GM21619 (cell line): ENCODE data around the gene MYBBP1A.
"Not testable (repeated sequence)": the region's sequence is repeated elsewhere in the genome, so short reads cannot be mapped to it uniquely, and the experiment has no call there.

Source experiments
- ATAC-seq: cut with Tn5 transposase; IDR thresholded peaks from one replicate; pipeline ENCODE4 v1.9.1; 2021; ENCODE audit not compliant: unreplicated experiment

The MYBBP1A gene

GRCh38 chr17:4588898-4589625, 33.9 kb upstream of the MYBBP1A start:
- no peak for ATAC-seq

GRCh38 chr17:4588391-4588790, 33.2 kb upstream of the MYBBP1A start:
- no peak for ATAC-seq

GRCh38 chr17:4587803-4588202, 32.6 kb upstream of the MYBBP1A start:
- no peak for ATAC-seq

DNA sequence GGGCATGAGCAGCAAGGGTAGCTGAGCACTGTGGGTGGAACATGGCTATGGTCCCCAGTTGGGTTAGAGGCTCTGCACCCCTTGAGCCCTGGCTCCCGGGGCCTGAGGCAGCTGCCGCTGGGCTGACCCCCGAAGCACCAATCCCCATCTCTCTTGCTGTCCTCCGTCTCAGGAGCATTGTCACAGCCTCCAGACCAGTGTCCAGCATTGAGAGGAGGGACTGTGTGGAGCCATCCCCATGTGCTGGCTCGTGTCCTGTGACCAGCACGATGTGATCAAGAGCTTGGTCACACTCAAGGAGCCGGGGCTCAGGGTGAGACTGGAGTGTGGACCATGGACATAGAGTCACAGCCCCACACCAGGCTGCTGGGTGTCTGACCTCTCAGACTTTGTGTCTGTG, 32.0 kb upstream of the MYBBP1A start:
- no peak for ATAC-seq

DNA sequence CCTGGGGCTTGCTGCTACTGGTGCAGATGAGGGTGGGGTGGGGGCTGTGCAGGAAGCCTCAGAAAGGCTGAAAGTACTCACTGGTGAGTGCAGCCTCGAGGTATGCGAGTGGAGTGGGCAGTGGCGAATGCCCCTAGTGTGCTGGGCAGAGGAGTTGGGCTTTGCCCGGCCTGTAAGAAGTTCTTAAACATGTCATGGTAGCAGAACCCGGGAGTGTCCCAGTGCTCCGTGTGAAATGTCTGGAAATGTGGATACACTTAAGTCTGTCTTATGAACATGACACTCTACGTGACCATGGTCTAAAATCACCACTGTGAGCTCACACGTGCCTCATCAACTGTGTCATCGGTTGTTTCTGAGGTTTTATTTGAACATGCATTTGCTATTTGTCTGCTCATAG, 30.9 kb upstream of the MYBBP1A start:
- no peak for ATAC-seq

- no peak for ATAC-seq
These were observed 30.4 kb upstream of the MYBBP1A start for GRCh38 chr17:4585638-4585994.

GRCh38 chr17:4584917-4585637, 29.9 kb upstream of the MYBBP1A start:
- no peak for ATAC-seq

- ATAC-seq = no peak
These were observed 29.1 kb upstream of the MYBBP1A start, which contains the start of gene SMTNL2 for GRCh38 chr17:4584101-4584916. SMTNL2 (plus strand) TSS chr17:4584529; CDS start chr17:4584606, 77 bp downstream.

DNA sequence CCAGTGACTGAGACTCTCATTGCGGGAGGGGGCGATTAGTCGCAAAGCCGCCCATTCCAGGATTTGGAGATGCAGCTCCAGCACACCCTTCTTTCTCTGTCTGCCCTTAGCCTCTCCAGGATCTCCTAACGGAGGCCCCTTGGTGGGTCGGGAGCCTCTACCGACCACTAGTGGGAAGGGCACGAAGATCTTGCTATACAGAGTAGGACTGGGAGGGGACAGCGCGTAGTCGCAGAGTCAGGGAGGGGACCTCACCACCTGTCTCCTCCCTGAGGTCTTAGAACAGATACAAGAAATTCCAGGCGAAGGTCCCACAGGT, 28.6 kb upstream of the MYBBP1A start:
- no peak for ATAC-seq

DNA sequence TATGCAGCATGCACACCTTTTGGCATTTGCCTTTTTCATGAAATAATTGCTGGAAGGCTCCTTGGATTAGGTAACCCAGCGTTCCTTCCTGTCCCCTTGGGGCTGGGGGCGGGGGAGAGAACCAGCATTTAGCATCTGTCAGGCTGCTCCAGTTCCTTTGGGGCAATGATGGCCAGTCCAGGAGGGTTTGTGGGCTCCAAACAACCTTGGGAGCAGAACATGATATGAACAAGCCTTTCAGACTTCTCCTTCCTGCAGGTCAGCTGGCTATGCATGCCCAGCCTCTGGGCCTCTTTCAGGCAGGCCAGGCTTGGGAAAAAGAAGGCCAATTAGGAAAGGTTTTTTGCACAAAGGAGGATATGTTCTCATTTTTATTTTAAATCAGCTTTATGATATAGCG, 28.0 kb upstream of the MYBBP1A start:
- no peak for ATAC-seq

GRCh38 chr17:4582691-4583090, 27.5 kb upstream of the MYBBP1A start:
- ATAC-seq = no peak

GRCh38 chr17:4582101-4582501, 26.9 kb upstream of the MYBBP1A start:
- ATAC-seq = no peak

DNA sequence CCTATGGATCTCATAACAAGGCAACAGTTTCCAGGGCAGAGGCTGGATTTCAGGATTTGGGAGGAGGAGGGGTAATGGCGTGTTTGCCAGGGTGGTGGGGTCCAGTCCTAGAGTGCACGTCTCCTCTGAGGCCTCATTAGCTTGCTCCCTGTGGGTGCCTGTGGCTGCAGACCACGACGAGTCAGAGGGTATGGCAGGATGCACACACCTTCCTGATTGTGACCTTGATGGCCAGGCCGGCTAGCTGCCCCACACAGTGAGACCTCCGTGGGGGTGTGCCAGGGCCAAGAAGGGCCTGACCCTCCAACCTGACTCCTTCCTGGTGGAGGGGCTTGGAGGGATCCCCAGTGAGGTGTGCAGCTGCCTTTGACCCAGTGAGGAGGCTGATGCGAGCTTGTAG, 25.1 kb upstream of the MYBBP1A start:
- ATAC-seq = no peak

DNA sequence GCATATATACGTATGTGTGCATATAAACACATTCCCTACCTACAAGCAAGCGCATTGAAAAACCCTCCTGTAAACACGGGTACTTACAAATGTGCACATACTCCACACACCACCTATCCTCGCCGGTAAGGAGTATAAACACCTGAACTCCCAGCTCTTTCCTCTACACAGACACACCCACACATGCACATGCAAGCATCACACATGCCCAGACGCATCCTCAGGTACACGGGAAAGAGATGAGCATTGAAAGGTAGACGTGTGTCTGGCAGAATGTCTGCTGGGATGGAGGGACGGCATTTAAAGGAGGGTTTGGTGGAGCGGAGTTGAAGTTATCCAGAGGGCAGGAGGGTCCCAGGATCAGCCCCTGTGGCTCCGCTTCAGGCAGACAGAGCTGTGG, 24.5 kb upstream of the MYBBP1A start:
- ATAC-seq = no peak

DNA sequence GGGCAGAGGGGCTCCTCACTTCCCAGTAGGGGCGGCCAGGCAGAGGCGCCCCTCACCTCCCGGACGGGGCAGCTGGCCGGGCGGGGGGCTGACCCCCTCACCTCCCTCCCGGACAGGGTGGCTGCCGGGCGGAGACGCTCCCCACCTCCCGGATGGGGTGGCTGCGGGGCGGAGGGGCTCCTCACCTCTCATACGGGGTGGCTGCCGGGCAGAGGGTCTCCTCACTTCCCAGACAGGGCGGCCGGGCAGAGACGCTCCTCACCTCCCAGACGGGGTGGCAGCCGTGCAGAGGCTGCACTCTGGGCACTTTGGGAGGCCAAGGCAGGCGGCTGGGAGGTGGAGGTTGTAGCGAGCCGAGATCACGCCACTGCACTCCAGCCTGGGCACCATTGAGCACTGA, 23.2 kb upstream of the MYBBP1A start:
- ATAC-seq = not testable (repeated sequence)

DNA sequence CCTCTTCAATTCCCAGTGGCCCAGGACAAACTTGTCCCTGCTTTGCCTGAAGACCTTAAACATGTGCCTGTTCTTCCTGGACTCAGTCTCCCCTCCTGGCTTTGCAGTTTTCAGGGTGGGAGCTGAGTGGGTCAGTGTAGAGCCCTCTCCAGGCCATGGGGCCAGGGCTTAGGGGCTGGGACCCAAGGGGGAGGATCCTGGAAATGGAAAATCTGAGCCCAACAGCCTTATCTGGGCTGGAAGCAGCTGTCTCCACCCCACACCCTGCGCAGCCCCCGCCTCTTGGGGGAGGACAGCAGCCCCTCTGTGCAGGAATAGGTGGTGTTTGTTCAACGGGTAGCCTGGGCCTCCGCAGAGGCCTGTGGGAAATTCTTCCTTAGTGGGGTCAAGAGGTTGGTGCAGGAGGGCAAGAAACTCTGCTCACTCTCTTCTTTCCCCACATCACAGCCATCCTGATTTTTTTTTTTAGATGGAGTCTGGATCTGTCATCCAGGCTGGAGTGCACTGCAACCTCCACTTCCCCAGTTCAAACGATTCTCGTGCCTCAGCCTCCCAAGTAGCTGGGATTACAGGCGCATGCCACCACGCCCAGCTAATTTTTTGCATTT, 22.3 kb upstream of the MYBBP1A start:
- ATAC-seq = no peak

DNA sequence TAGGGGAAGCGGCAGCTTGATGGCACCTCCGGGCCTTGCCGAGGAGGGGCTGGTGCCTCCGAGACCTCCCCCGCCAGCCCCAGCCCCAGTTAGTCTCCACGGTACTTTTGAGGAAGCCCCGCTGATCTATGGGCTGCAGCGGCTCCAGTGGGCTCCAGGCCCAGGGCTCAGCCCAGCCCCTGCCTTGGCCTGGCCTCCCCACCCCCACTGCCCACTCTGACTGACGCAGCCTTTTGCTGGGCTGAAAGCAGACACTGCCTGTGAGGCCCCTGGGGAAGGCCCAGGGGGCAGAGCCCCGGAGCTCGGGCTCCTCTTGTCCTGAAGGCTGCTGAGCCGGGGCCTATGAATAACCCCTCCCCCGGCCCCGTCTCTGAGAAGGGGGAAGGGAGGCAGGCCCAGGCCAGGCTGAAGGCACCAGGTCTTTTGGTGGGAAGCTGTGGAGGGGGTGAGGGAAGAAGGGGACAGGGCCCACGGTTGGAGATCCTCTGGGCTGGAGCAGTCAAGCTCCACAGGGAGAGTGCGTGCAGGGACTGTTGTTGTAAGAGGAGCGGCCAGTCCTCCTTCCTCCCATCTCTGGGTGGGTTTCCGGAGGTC, 21.6 kb upstream of the MYBBP1A start:
- ATAC-seq = no peak

DNA sequence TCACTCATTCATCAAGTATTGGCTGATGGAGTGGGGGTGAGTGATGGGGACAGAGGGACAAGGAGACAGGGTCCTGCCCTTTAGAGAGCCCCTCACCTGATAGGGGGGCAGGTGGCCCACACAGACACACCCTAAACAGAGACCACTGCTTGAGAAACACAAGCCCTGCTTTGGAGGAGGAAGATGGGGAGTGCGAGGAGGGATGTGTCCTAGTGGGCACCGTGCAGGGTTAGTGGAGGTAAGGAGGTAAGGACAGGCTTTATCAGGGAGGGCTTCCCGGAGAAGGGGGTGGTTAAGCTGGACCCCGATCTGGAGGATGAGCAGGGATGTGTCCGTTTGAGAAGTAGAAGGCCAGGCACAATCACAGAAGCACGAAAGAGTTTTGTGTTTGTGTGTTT, 21.0 kb upstream of the MYBBP1A start:
- ATAC-seq = no peak

DNA sequence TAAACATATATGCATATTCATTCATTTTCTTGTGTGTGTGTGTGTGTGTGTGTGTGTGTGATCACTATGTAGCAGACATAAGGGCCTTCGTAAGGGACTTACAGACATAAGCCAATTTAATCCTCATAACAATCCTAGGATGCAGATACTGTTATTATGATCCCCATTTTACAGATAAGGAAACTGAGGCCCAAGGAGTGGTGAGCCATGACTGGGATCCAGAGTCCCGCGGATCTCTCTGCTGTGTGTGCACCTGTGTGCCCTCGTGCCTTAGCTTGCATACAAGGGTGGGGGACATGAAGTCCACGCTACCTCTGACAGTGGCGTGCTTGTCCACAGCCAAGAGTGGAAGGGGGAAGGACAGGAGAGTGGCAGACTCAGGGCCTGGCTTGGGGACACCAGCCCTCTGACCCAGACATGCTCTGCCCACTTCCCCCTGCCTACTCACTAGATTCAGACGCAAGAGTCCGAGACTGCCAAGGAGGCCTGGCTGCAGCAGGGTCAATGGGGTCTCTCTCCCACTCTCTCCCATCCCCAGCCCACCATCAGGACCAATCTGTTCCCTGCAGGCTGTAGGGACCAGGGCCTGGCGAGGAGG, 19.4 kb upstream of the MYBBP1A start:
- ATAC-seq = no peak

DNA sequence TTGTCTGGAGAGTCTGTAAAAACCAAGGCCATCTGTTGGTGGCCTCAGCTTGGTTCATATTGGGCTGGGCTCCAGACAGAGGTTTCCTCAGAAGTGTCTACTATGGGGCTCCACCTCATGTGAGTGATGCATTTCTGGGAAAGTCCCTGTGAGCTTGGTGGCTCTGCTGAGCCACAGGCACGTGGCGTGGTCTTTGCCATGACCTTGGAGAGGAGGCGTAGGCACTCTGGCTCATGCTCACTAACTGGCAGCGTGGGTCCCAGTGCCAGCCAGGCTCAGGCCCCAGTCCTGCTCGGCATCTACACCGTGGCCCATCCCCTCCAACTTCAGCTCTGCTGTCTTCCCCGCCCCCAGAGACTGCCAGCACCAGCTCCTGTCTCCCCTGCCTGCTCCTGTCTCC, 18.5 kb upstream of the MYBBP1A start:
- ATAC-seq = no peak

GRCh38 chr17:4573115-4573514, 17.9 kb upstream of the MYBBP1A start:
- ATAC-seq = no peak
